NCI-H2227 (cell line): ENCODE measurements around the gene EVC2.

ENCODE experiments used
- DNase-seq: peaks from one replicate; lab custom pipeline; 2025; ENCODE audit not compliant: unreplicated experiment; lab: John Stamatoyannopoulos, UW

EVC2 gene

GRCh38 chr4:5712517-5712916 lies 4.2 kb upstream of the EVC2 start:
- no peak for DNase-seq

GRCh38 chr4:5711479-5712184 lies 3.3 kb upstream of the EVC2 start:
- peak; percentile 48 for DNase-seq

- DNase-seq = peak; percentile 64
Measured at GRCh38 chr4:5710961-5711478, 2.7 kb upstream of the EVC2 start, which contains the start of gene EVC. EVC (plus strand) TSS chr4:5711201; CDS start chr4:5711381, 180 bp downstream.

GRCh38 chr4:5710065-5710960 lies 2.0 kb upstream of the EVC2 start:
- DNase-seq = peak; percentile 11

- no peak for DNase-seq
Measured at GRCh38 chr4:5709207-5709575, 832 bp upstream of the EVC2 start.

- no peak for DNase-seq
Measured at GRCh38 chr4:5707778-5708448, 446 bp downstream of the EVC2 start.

GRCh38 chr4:5707366-5707765 lies 993 bp downstream of the EVC2 start:
- DNase-seq = no peak

GRCh38 chr4:5706486-5707290 lies 1.7 kb downstream of the EVC2 start:
- no peak for DNase-seq

- DNase-seq = no peak
Measured at GRCh38 chr4:5705647-5706320, 2.6 kb downstream of the EVC2 start.

GRCh38 chr4:5704276-5704675 lies 4.1 kb downstream of the EVC2 start:
- DNase-seq = no peak

- DNase-seq = no peak
Measured at GRCh38 chr4:5703831-5704230, 4.5 kb downstream of the EVC2 start.

- no peak for DNase-seq
Measured at GRCh38 chr4:5701971-5702370, 6.4 kb downstream of the EVC2 start.

GRCh38 chr4:5700459-5700858 lies 7.9 kb downstream of the EVC2 start:
- no peak for DNase-seq

GRCh38 chr4:5696341-5696740 lies 12.0 kb downstream of the EVC2 start:
- no peak for DNase-seq

GRCh38 chr4:5693871-5694270 lies 14.5 kb downstream of the EVC2 start:
- no peak for DNase-seq

- no peak for DNase-seq
Measured at GRCh38 chr4:5691491-5692132, 16.7 kb downstream of the EVC2 start.

GRCh38 chr4:5689065-5689464 lies 19.3 kb downstream of the EVC2 start:
- DNase-seq = no peak

- DNase-seq = no peak
Measured at GRCh38 chr4:5686338-5686737, 22.0 kb downstream of the EVC2 start.

GRCh38 chr4:5685296-5685695 lies 23.1 kb downstream of the EVC2 start:
- DNase-seq = no peak

- no peak for DNase-seq
Measured at GRCh38 chr4:5683566-5683965, 24.8 kb downstream of the EVC2 start.
